LHCN-M2 (cell line): ENCODE data around the gene ABHD2. TPM values are rescaled to one million over a fixed set of nuclear protein-coding genes. Genes with fewer than 3 reads are reported as not detected.

ENCODE experiments used
- DNase-seq: peaks from one replicate; pipeline ENCODE4 v3.0.0-alpha.2; 2012; ENCODE audit warnings: low read depth
- total RNA-seq: library from RNA; depleted of rRNA; stranded (reverse); fragments of >200 nt; gene quantifications from 2 replicates; pipeline ENCODE4 v1.2.3, GENCODE V29; 2014

The ABHD2 gene
- total RNA-seq, 1 experiment from 2014 or later = 95.9 TPM

- no peak for DNase-seq
Measured at GRCh38 chr15:89187301-89187985, 99.2 kb downstream of the ABHD2 start.

GRCh38 chr15:89187986-89188514, 99.8 kb downstream of the ABHD2 start:
- DNase-seq = peak; percentile 14

GRCh38 chr15:89192136-89192535, 103.9 kb downstream of the ABHD2 start:
- DNase-seq = no peak

GRCh38 chr15:89192766-89193165, 104.5 kb downstream of the ABHD2 start:
- no peak for DNase-seq

GRCh38 chr15:89194608-89195007, 106.4 kb downstream of the ABHD2 start:
- no peak for DNase-seq

- no peak for DNase-seq
Measured at GRCh38 chr15:89195836-89196235, 107.6 kb downstream of the ABHD2 start.

- DNase-seq = no peak
Measured at GRCh38 chr15:89196241-89196640, 108.0 kb downstream of the ABHD2 start.

- no peak for DNase-seq
Measured at GRCh38 chr15:89196994-89197393, 108.7 kb downstream of the ABHD2 start.

GRCh38 chr15:89197503-89197971, 109.3 kb downstream of the ABHD2 start:
- DNase-seq = no peak

- DNase-seq = no peak
Measured at GRCh38 chr15:89198196-89198595, 109.9 kb downstream of the ABHD2 start.

- DNase-seq = no peak
Measured at GRCh38 chr15:89198934-89199333, 110.7 kb downstream of the ABHD2 start.

- DNase-seq = no peak
Measured at GRCh38 chr15:89199746-89200145, 111.5 kb downstream of the ABHD2 start.

GRCh38 chr15:89200182-89200581, 111.9 kb downstream of the ABHD2 start:
- no peak for DNase-seq

GRCh38 chr15:89201465-89202005, 113.3 kb downstream of the ABHD2 start:
- no peak for DNase-seq

- DNase-seq = no peak
Measured at GRCh38 chr15:89203705-89204273, 115.5 kb downstream of the ABHD2 start.

GRCh38 chr15:89205991-89206585, 117.8 kb downstream of the ABHD2 start:
- DNase-seq = no peak

- DNase-seq = peak; percentile 55
Measured at GRCh38 chr15:89206908-89207331, 118.7 kb downstream of the ABHD2 start.

- no peak for DNase-seq
Measured at GRCh38 chr15:89208256-89208655, 120.0 kb downstream of the ABHD2 start.

GRCh38 chr15:89209057-89209456, 120.8 kb downstream of the ABHD2 start:
- DNase-seq = no peak

GRCh38 chr15:89211678-89212170, 123.5 kb downstream of the ABHD2 start:
- no peak for DNase-seq

GRCh38 chr15:89215627-89216026, 127.4 kb downstream of the ABHD2 start:
- DNase-seq = no peak

GRCh38 chr15:89217031-89217430, 128.8 kb downstream of the ABHD2 start:
- no peak for DNase-seq
